HUES6 (cell line): ENCODE results near the gene MYO3A.
"Not testable (repeated sequence)": the region's sequence is repeated elsewhere in the genome, so short reads cannot be mapped to it uniquely, and the experiment has no call there.

Source experiments
- H3K27ac ChIP-seq: 2 replicates; pipeline ENCODE4 v1.7.0; 2013; ENCODE audit warnings: low read depth, mild to moderate bottlenecking, low read length, inconsistent platforms
- H3K27me3 ChIP-seq: 2 replicates; pipeline ENCODE4 v1.6.1; 2013; ENCODE audit warnings: low read length; ENCODE audit not compliant: control insufficient read depth, insufficient read depth
- H3K36me3 ChIP-seq: 2 replicates; pipeline ENCODE4 v1.6.1; 2013; ENCODE audit warnings: low read length; ENCODE audit not compliant: control insufficient read depth, insufficient read depth
- H3K4me1 ChIP-seq: 2 replicates; pipeline ENCODE4 v1.6.1; 2013; ENCODE audit warnings: low read length; ENCODE audit not compliant: control insufficient read depth, insufficient read depth
- H3K4me3 ChIP-seq: 2 replicates; pipeline ENCODE4 v1.5.1; 2013; ENCODE audit warnings: low read depth, low read length
- H3K9ac ChIP-seq: one replicate; pipeline ENCODE4 v1.6.1; 2013; ENCODE audit warnings: mild to moderate bottlenecking, low read length
- H3K9me3 ChIP-seq: 2 replicates; pipeline ENCODE4 v1.6.1; 2013; ENCODE audit warnings: low read depth, low read length; ENCODE audit not compliant: control insufficient read depth, insufficient read depth

MYO3A gene

GRCh38 chr10:26031300-26031699 is 97.3 kb downstream of the MYO3A start:
- peaks cover 2% of the 10 kb centered on the region; the same call in 1 of the 2 replicates for H3K4me1 ChIP-seq
- H3K27ac ChIP-seq = no peak overlapping the region
- H3K9ac ChIP-seq = no peak overlapping the region
- no peaks in the 10 kb centered on the region for H3K27me3 ChIP-seq
- H3K9me3 ChIP-seq = no peaks in the 10 kb centered on the region
- H3K36me3 ChIP-seq = no peaks in the 10 kb centered on the region; the same call in 1 of the 2 replicates
- no peak overlapping the region for H3K4me3 ChIP-seq

GRCh38 chr10:26043469-26043868 is 109.4 kb downstream of the MYO3A start:
- H3K27me3 ChIP-seq = no peaks in the 10 kb centered on the region
- no peaks in the 10 kb centered on the region for H3K9me3 ChIP-seq
- H3K36me3 ChIP-seq = no peaks in the 10 kb centered on the region
- H3K9ac ChIP-seq = no peak overlapping the region
- no peak overlapping the region for H3K4me3 ChIP-seq
- no peak overlapping the region for H3K27ac ChIP-seq
- H3K4me1 ChIP-seq = no peaks in the 10 kb centered on the region

- Histone ChIP-seq H3K27me3 (no peaks in the 10 kb centered on the region), H3K4me3 (no peak overlapping the region), H3K9me3 (no peaks in the 10 kb centered on the region), H3K4me1 (no peaks in the 10 kb centered on the region), H3K36me3 (no peaks in the 10 kb centered on the region), H3K9ac (no peak overlapping the region), H3K27ac (no peak overlapping the region)
Measured at GRCh38 chr10:26044141-26044749, 110.2 kb downstream of the MYO3A start.

- no peak overlapping the region for H3K27ac ChIP-seq
- H3K27me3 ChIP-seq = no peaks in the 10 kb centered on the region
- no peaks in the 10 kb centered on the region for H3K4me1 ChIP-seq
- H3K9me3 ChIP-seq = no peaks in the 10 kb centered on the region
- H3K4me3 ChIP-seq = no peak overlapping the region
- no peaks in the 10 kb centered on the region for H3K36me3 ChIP-seq
- H3K9ac ChIP-seq = no peak overlapping the region
Measured at GRCh38 chr10:26046073-26046700, 112.2 kb downstream of the MYO3A start.

- Histone ChIP-seq H3K27ac (no peak overlapping the region), H3K36me3 (no peaks in the 10 kb centered on the region), H3K9me3 (no peaks in the 10 kb centered on the region), H3K4me1 (no peaks in the 10 kb centered on the region), H3K9ac (no peak overlapping the region), H3K4me3 (no peak overlapping the region), H3K27me3 (no peaks in the 10 kb centered on the region)
Measured at GRCh38 chr10:26048756-26049155, 114.7 kb downstream of the MYO3A start.

- Histone ChIP-seq H3K4me3 (no peak overlapping the region), H3K36me3 (no peaks in the 10 kb centered on the region), H3K9ac (no peak overlapping the region), H3K9me3 (no peaks in the 10 kb centered on the region), H3K27ac (no peak overlapping the region), H3K4me1 (no peaks in the 10 kb centered on the region), H3K27me3 (no peaks in the 10 kb centered on the region)
Measured at GRCh38 chr10:26052326-26052725, 118.3 kb downstream of the MYO3A start.

GRCh38 chr10:26057466-26057865 is 123.4 kb downstream of the MYO3A start:
- no peak overlapping the region for H3K27ac ChIP-seq
- H3K4me3 ChIP-seq = no peak overlapping the region
- no peaks in the 10 kb centered on the region for H3K36me3 ChIP-seq
- H3K9me3 ChIP-seq = no peaks in the 10 kb centered on the region
- no peaks in the 10 kb centered on the region for H3K4me1 ChIP-seq
- no peak overlapping the region for H3K9ac ChIP-seq
- H3K27me3 ChIP-seq = no peaks in the 10 kb centered on the region

GRCh38 chr10:26064106-26064505 is 130.1 kb downstream of the MYO3A start:
- no peaks in the 10 kb centered on the region for H3K36me3 ChIP-seq
- no peaks in the 10 kb centered on the region for H3K9me3 ChIP-seq
- H3K4me3 ChIP-seq = no peak overlapping the region
- no peak overlapping the region for H3K27ac ChIP-seq
- H3K27me3 ChIP-seq = no peaks in the 10 kb centered on the region
- H3K9ac ChIP-seq = no peak overlapping the region
- H3K4me1 ChIP-seq = no peaks in the 10 kb centered on the region

- Histone ChIP-seq H3K9me3 (no peaks in the 10 kb centered on the region), H3K36me3 (no peaks in the 10 kb centered on the region), H3K4me1 (no peaks in the 10 kb centered on the region), H3K4me3 (no peak overlapping the region), H3K27ac (no peak overlapping the region), H3K27me3 (no peaks in the 10 kb centered on the region), H3K9ac (no peak overlapping the region)
Measured at GRCh38 chr10:26067680-26068079, 133.7 kb downstream of the MYO3A start.

- H3K27me3 ChIP-seq, H3K4me1 ChIP-seq, H3K36me3 ChIP-seq, H3K27ac ChIP-seq, H3K9ac ChIP-seq, H3K4me3 ChIP-seq, H3K9me3 ChIP-seq: not testable (repeated sequence)
Measured at GRCh38 chr10:26080971-26081370, 146.9 kb downstream of the MYO3A start.

- Histone ChIP-seq H3K9me3 (no peaks in the 10 kb centered on the region), H3K27me3 (no peaks in the 10 kb centered on the region), H3K4me1 (peaks cover 8% of the 10 kb centered on the region; the same call in 1 of the 2 replicates), H3K4me3 (no peak overlapping the region), H3K27ac (no peak overlapping the region), H3K36me3 (no peaks in the 10 kb centered on the region), H3K9ac (no peak overlapping the region)
Measured at GRCh38 chr10:26081459-26081858, 147.4 kb downstream of the MYO3A start.
